Suprapubic skin (tissue), 4 donors: ENCODE results near the gene LAMC3. TPM values are rescaled to one million over a fixed set of nuclear protein-coding genes. Genes with fewer than 3 reads are reported as not detected.

Experiments
- DNase-seq, 2 donors: peaks; one replicate each; pipeline ENCODE4 v3.0.0-alpha.2; 2019; ENCODE audit warnings: low spot score in 2 of 2
- H3K27ac ChIP-seq: fragments of 200-600 bp; sonication (generic); one replicate; pipeline ENCODE4 v1.5.1; 2019
- H3K27me3 ChIP-seq: fragments of 200-600 bp; sonication (generic); one replicate; pipeline ENCODE4 v1.5.1; 2019
- H3K36me3 ChIP-seq: fragments of 200-600 bp; sonication (generic); one replicate; pipeline ENCODE4 v1.5.1; 2019
- H3K4me1 ChIP-seq: fragments of 200-600 bp; sonication (generic); one replicate; pipeline ENCODE4 v1.5.1; 2019
- H3K4me3 ChIP-seq: fragments of 200-600 bp; sonication (generic); one replicate; pipeline ENCODE4 v1.5.1; 2019; ENCODE audit warnings: mild to moderate bottlenecking
- H3K9me3 ChIP-seq: fragments of 200-600 bp; sonication (generic); one replicate; pipeline ENCODE4 v1.5.1; 2019
- EP300 ChIP-seq: sonication (generic); formaldehyde crosslinking; IDR thresholded peaks from one replicate; pipeline ENCODE4 v1.6.1; 2017; ENCODE audit warnings: antibody characterized with exemption
- POLR2A ChIP-seq, 2 donors: fragments of 450-650 bp; IDR thresholded peaks; one replicate each; pipeline ENCODE4 v1.6.1; 2017; ENCODE audit warnings: antibody characterized with exemption in 2 of 2, mild to moderate bottlenecking in 2 of 2, moderate library complexity in 2 of 2
- POLR2AphosphoS5 ChIP-seq, 3 donors: sonication (generic); formaldehyde crosslinking; IDR thresholded peaks; one replicate each; pipeline ENCODE4 v1.6.1; 2017; ENCODE audit warnings: antibody characterized with exemption in 3 of 3
- WGBS: methylation state at CpG from one replicate; pipeline ENCODE4 v1.1.5; 2018; 5-methylcytosine and 5-hydroxymethylcytosine counted together
- total RNA-seq, 4 donors: library from RNA; depleted of rRNA; stranded (reverse); fragments of >200 nt; gene quantifications; one replicate each; pipeline ENCODE4 v1.1.0, GENCODE V29; 2016
- TF ChIP-seq, protein P1 (sequence below), 2 donors: fragments of 200-600 bp in 1 of 2; fragments of 450-650 bp in 1 of 2; sonication (generic) in 1 of 2; IDR thresholded peaks; one replicate each; pipeline ENCODE4 v1.5.1; 2016 to 2019; ENCODE audit warnings: antibody characterized with exemption in 2 of 2, mild to moderate bottlenecking in 1 of 2, moderate library complexity in 1 of 2

The LAMC3 gene
- total RNA-seq, 4 donors from 2014 or later = 4.0 to 16.9 (median 5.2) TPM

DNA sequence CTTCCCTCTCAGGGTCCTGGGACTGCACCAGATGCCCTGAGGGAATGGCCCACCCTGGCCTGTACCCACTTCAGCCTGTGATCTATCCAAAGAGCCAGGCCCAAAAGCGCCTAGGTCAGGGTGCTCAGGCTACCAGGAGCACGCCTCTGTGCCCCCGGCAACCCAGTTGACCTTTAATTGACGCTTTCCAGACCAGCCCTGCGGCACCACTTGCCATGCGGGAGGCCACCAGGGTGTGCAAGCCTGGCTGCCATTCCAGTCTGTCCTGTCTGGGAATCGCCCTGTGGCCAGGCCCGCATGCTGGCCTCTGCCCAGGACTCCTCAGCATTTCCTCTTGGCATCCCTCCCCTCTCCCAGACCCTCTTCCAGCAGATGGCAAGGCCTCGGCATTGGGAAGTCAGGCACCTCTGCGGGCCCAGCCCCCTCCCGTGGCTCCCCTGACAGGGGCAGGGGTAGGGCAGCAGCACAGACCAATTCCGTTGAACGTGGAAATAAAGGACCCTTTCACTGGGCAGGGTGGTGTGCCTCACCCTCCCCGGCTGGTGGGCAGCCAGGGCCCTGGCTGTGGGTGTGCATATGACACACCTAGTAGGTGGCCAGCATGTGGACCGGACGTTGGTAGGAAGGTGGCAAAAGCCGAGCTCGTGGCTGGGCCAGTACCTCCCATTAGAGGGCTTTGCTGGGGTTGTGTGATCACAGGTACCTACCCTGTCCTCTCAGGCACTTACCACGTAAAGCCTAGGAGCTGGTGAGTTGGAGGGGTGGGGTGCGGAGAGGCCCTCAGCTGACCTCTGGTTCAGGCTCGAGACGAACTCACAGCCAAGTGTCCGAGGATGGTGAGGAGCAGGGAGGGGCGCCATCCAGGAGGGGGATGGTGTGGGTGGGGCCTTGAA lies 83.8 kb downstream of the LAMC3 start:
- peaks cover 22% of the 10 kb centered on the region for H3K27me3 ChIP-seq
- TF ChIP-seq POLR2AphosphoS5 (IDR thresholded peaks at IDR 0.05) (no peak), EP300 (no peak), POLR2A (IDR thresholded peaks at IDR 0.05) (no peak)
- TF ChIP-seq, protein P1, sequence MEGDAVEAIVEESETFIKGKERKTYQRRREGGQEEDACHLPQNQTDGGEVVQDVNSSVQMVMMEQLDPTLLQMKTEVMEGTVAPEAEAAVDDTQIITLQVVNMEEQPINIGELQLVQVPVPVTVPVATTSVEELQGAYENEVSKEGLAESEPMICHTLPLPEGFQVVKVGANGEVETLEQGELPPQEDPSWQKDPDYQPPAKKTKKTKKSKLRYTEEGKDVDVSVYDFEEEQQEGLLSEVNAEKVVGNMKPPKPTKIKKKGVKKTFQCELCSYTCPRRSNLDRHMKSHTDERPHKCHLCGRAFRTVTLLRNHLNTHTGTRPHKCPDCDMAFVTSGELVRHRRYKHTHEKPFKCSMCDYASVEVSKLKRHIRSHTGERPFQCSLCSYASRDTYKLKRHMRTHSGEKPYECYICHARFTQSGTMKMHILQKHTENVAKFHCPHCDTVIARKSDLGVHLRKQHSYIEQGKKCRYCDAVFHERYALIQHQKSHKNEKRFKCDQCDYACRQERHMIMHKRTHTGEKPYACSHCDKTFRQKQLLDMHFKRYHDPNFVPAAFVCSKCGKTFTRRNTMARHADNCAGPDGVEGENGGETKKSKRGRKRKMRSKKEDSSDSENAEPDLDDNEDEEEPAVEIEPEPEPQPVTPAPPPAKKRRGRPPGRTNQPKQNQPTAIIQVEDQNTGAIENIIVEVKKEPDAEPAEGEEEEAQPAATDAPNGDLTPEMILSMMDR (IDR thresholded peaks at IDR 0.05) = no peak
- no peaks in the 10 kb centered on the region for H3K36me3 ChIP-seq
- H3K4me1 ChIP-seq = peaks cover 20% of the 10 kb centered on the region
- 75% methylated on average over 22 of the region's 24 CpGs for WGBS
- no peak overlapping the region for H3K27ac ChIP-seq
- no peak overlapping the region for H3K4me3 ChIP-seq
- no peak for DNase-seq
- no peaks in the 10 kb centered on the region for H3K9me3 ChIP-seq

DNA sequence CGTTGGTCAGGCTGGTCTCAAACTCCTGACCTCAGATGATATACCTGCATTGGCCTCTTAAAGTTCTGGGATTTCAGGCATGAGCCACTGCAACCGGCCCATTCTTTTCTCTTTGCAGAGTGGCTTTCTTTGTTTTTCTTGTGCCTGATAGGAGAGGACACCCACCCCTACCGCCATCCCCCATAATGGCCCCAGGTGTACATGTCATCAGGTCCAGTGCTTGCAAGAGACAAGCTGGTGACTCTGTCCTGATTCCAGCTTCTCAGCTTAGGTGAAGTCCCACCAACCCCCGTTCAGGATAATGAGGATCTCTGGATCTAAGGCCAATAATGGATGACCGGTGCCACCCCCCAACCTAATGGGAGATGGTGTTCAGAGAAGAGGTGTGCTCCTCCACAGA lies 85.0 kb downstream of the LAMC3 start:
- H3K36me3 ChIP-seq = no peaks in the 10 kb centered on the region
- DNase-seq = no peak
- peaks cover 23% of the 10 kb centered on the region for H3K4me1 ChIP-seq
- no peak overlapping the region for H3K27ac ChIP-seq
- no peaks in the 10 kb centered on the region for H3K9me3 ChIP-seq
- TF ChIP-seq, protein P1 (IDR thresholded peaks at IDR 0.05) = no peak
- TF ChIP-seq EP300 (no peak), POLR2AphosphoS5 (IDR thresholded peaks at IDR 0.05) (no peak), POLR2A (IDR thresholded peaks at IDR 0.05) (no peak)
- H3K27me3 ChIP-seq = peaks cover 24% of the 10 kb centered on the region
- H3K4me3 ChIP-seq = no peak overlapping the region
- 89% methylated on average over 5 of the region's 5 CpGs for WGBS

DNA sequence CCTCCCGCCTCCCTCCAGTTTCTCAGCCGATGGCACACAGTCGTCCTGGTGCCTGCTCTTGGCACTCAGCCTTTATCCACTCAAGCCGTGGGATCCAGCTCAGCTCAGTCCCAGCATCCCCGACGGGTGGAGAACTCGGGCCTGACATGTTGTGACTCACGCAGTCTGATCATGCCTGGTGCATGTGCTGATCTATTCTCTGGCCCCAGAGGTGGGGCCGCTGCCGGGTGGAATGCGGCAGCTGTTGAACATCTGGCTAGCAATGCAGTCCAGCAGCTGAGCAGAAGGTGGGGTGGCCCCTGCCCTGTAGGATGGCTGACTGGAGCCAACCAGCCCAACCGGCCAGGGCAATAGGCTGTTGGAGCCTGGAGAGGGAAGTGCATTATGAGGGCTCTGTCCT lies 85.6 kb downstream of the LAMC3 start:
- no peaks in the 10 kb centered on the region for H3K36me3 ChIP-seq
- H3K27ac ChIP-seq = no peak overlapping the region
- no peak overlapping the region for H3K4me3 ChIP-seq
- H3K4me1 ChIP-seq = peaks cover 23% of the 10 kb centered on the region
- peaks cover 24% of the 10 kb centered on the region for H3K27me3 ChIP-seq
- no peak for DNase-seq
- H3K9me3 ChIP-seq = no peaks in the 10 kb centered on the region
- WGBS = 8% methylated on average over 10 of the region's 12 CpGs
- no peak for TF ChIP-seq POLR2AphosphoS5 (IDR thresholded peaks at IDR 0.05)
- no peak for TF ChIP-seq POLR2A (IDR thresholded peaks at IDR 0.05)
- TF ChIP-seq, protein P1 (IDR thresholded peaks at IDR 0.05) = no peak
- no peak for TF ChIP-seq EP300

DNA sequence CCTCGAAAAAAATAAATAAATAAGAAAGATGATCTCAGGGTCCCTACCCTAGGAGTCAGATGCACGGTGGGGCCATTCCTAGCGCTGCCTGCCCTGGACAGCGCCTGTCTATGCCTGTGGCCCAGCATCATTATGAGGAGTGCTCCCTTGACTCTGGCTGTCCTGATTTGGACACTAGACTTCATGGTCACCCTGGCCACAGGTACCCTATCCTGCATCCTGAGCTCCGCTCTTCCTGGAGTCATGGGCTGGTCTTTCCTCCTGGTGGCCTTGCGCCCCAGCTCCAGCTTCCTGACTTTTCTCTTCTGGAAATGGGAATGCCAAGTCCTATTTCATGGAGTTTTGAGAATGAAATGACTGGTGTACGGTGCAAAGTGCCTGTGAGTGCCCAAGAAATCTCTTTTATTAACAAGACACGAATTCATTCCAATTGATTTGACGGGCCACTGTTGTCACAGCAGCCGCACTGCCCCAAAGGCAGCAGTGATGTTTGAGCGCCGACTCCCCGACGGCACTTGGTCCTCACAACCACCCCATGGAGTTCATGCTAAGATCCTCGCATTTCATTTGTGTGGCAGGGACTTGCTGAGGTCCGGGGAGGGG lies 86.8 kb downstream of the LAMC3 start:
- no peak for DNase-seq
- Histone ChIP-seq H3K27ac (no peak overlapping the region), H3K9me3 (no peaks in the 10 kb centered on the region), H3K4me3 (peak overlapping the region; percentile 76), H3K4me1 (peaks cover 23% of the 10 kb centered on the region), H3K27me3 (peaks cover 24% of the 10 kb centered on the region), H3K36me3 (no peaks in the 10 kb centered on the region)
- no peak for TF ChIP-seq POLR2AphosphoS5 (IDR thresholded peaks at IDR 0.05)
- no peak for TF ChIP-seq POLR2A (IDR thresholded peaks at IDR 0.05)
- TF ChIP-seq, protein P1 (IDR thresholded peaks at IDR 0.05) = no peak
- TF ChIP-seq EP300 = no peak
- WGBS = 37% methylated on average over 15 of the region's 16 CpGs
